ENCODE data around the gene ATXN1.
A peak's percentile ranks its signal among the peaks of the same experiment; 100 is the strongest.

Gene ATXN1

GRCh38 chr6:16438718-16439591 is 322.3 kb downstream of the ATXN1 start:
- DNase-seq (ENCODE audit: low read depth in 2 of 2), result no peak

- DNase-seq (ENCODE audit: low read depth in 2 of 2), result no peak
Measured at GRCh38 chr6:16437984-16438383, 323.3 kb downstream of the ATXN1 start.

- DNase-seq (ENCODE audit: low read depth in 2 of 2), result peak in 1 of 2 donors; percentile 16
Measured at GRCh38 chr6:16437095-16437494, 324.2 kb downstream of the ATXN1 start.

GRCh38 chr6:16436550-16436949 is 324.7 kb downstream of the ATXN1 start:
- DNase-seq (ENCODE audit: low read depth in 2 of 2), result no peak

GRCh38 chr6:16434885-16435284 is 326.4 kb downstream of the ATXN1 start:
- no peak for DNase-seq (ENCODE audit: low read depth in 2 of 2)

GRCh38 chr6:16433338-16433890 is 327.8 kb downstream of the ATXN1 start:
- no peak for DNase-seq (ENCODE audit: low read depth in 2 of 2)

GRCh38 chr6:16432075-16433032 is 328.9 kb downstream of the ATXN1 start:
- DNase-seq (ENCODE audit: low read depth in 2 of 2), result no peak

- DNase-seq (ENCODE audit: low read depth in 2 of 2), result no peak
Measured at GRCh38 chr6:16431106-16431505, 330.2 kb downstream of the ATXN1 start.

- no peak for DNase-seq (ENCODE audit: low read depth in 2 of 2)
Measured at GRCh38 chr6:16430391-16431089, 330.7 kb downstream of the ATXN1 start.

- no peak for DNase-seq (ENCODE audit: low read depth in 2 of 2)
Measured at GRCh38 chr6:16429669-16430068, 331.6 kb downstream of the ATXN1 start.

- no peak for DNase-seq (ENCODE audit: low read depth in 2 of 2)
Measured at GRCh38 chr6:16427124-16427523, 334.1 kb downstream of the ATXN1 start.

- DNase-seq (ENCODE audit: low read depth in 2 of 2), result no peak
Measured at GRCh38 chr6:16425881-16426615, 335.2 kb downstream of the ATXN1 start.

GRCh38 chr6:16421462-16421960 is 339.7 kb downstream of the ATXN1 start:
- DNase-seq (ENCODE audit: low read depth in 2 of 2), result no peak

- DNase-seq (ENCODE audit: low read depth in 2 of 2), result no peak
Measured at GRCh38 chr6:16420715-16421461, 340.4 kb downstream of the ATXN1 start.

- no peak for DNase-seq (ENCODE audit: low read depth in 2 of 2)
Measured at GRCh38 chr6:16420337-16420714, 340.9 kb downstream of the ATXN1 start.

- DNase-seq (ENCODE audit: low read depth in 2 of 2), result no peak
Measured at GRCh38 chr6:16419636-16420336, 341.5 kb downstream of the ATXN1 start.

GRCh38 chr6:16418151-16418550 is 343.1 kb downstream of the ATXN1 start:
- no peak for DNase-seq (ENCODE audit: low read depth in 2 of 2)

GRCh38 chr6:16415677-16416076 is 345.6 kb downstream of the ATXN1 start:
- DNase-seq (ENCODE audit: low read depth in 2 of 2), result no peak

GRCh38 chr6:16414205-16414604 is 347.1 kb downstream of the ATXN1 start:
- DNase-seq (ENCODE audit: low read depth in 2 of 2), result no peak
